ENCODE measurements around the gene CD19. TPM values are rescaled to one million over a fixed set of nuclear protein-coding genes. Genes with fewer than 3 reads are reported as not detected.

The CD19 gene
- total RNA-seq, 1 experiment from 2014 or later, result not detected

GRCh38 chr16:28935346-28935745, 3.6 kb downstream of the CD19 start:
- no peak for DNase-seq (ENCODE audit: low read depth, low spot score)
- ChIA-PET CTCF (interaction anchor here (0.6 kb wide), 1 partner anchor 62 kb away, joined by 3 read pairs; no protein-coding TSS in a partner anchor), POLR2A (no interaction called here)
- no peak overlapping the region for H3K4me3 ChIP-seq (ENCODE audit: low read depth in 2 of 2, low read length in 2 of 2)
- no peaks in the 10 kb centered on the region for H3K36me3 ChIP-seq (ENCODE audit: control insufficient read depth, insufficient read depth, low read length)
- no peaks in the 10 kb centered on the region for H3K4me1 ChIP-seq (ENCODE audit: control insufficient read depth, insufficient read depth, low read length)
- H3K27ac ChIP-seq (ENCODE audit: low read length), result no peak overlapping the region
- no peaks in the 10 kb centered on the region for H3K27me3 ChIP-seq (ENCODE audit: control insufficient read depth, insufficient read depth, low read length)
- BruUV-seq (replicated peaks), result no TSS peak
- ATAC-seq, result no peak
- in situ Hi-C loops (cut with HindIII; ENCODE audit: low pct_unique_long_range_greater_than_20kb, low sequenced_read_pairs) (no loop called here), intact Hi-C loops (cut with micrococcal nuclease; ENCODE audit: unreplicated experiment) (no loop called here)
- no peaks in the 10 kb centered on the region for H3K9me3 ChIP-seq (ENCODE audit: control insufficient read depth, insufficient read depth, low read depth, low read length)
- TF ChIP-seq TCF7L2 (IDR thresholded peaks at IDR 0.05; ENCODE audit: low read depth, low read length), result no peak
- no peak for TF ChIP-seq REST (IDR thresholded peaks at IDR 0.05; ENCODE audit: insufficient read depth in 1 of 2, low read depth in 2 of 2, low read length in 1 of 2)
- TF ChIP-seq POLR2AphosphoS5 (IDR thresholded peaks at IDR 0.05; ENCODE audit: low read depth, low read length), result no peak
- TF ChIP-seq CTCF (IDR thresholded peaks at IDR 0.05), result no peak
- no peak for TF ChIP-seq SIN3A (IDR thresholded peaks at IDR 0.05; ENCODE audit: borderline replicate concordance, insufficient read depth, low read depth, low read length)

GRCh38 chr16:28935924-28936783, 4.4 kb downstream of the CD19 start:
- in situ Hi-C loops (cut with HindIII; ENCODE audit: low pct_unique_long_range_greater_than_20kb, low sequenced_read_pairs) (no loop called here), intact Hi-C loops (cut with micrococcal nuclease; ENCODE audit: unreplicated experiment) (no loop called here)
- Histone ChIP-seq H3K27me3 (ENCODE audit: control insufficient read depth, insufficient read depth, low read length) (no peaks in the 10 kb centered on the region), H3K36me3 (ENCODE audit: control insufficient read depth, insufficient read depth, low read length) (no peaks in the 10 kb centered on the region), H3K4me1 (ENCODE audit: control insufficient read depth, insufficient read depth, low read length) (no peaks in the 10 kb centered on the region), H3K9me3 (ENCODE audit: control insufficient read depth, insufficient read depth, low read depth, low read length) (no peaks in the 10 kb centered on the region), H3K27ac (ENCODE audit: low read length) (no peak overlapping the region), H3K4me3 (ENCODE audit: low read depth in 2 of 2, low read length in 2 of 2) (peak overlapping the region in 1 of 2 experiments; percentile 23; a peak in 2 of 4 replicates)
- DNase-seq (ENCODE audit: low read depth, low spot score) (no peak), ATAC-seq (peak; percentile 85)
- TF ChIP-seq TCF7L2 (IDR thresholded peaks at IDR 0.05; ENCODE audit: low read depth, low read length) (no peak), POLR2AphosphoS5 (IDR thresholded peaks at IDR 0.05; ENCODE audit: low read depth, low read length) (no peak), REST (IDR thresholded peaks at IDR 0.05; ENCODE audit: insufficient read depth in 1 of 2, low read depth in 2 of 2, low read length in 1 of 2) (no peak), CTCF (IDR thresholded peaks at IDR 0.05) (no peak), SIN3A (IDR thresholded peaks at IDR 0.05; ENCODE audit: borderline replicate concordance, insufficient read depth, low read depth, low read length) (no peak)
- CTCF ChIA-PET, result interaction anchor here (0.6 to 1.0 kb wide), 4 partner anchors 9 to 63 kb away, joined by 3 to 6 read pairs (median 3); no protein-coding TSS in a partner anchor
- BruUV-seq (replicated peaks), result no TSS peak
- POLR2A ChIA-PET, result interaction anchor here (0.6 kb wide), 1 partner anchor 26 kb away, joined by 14 read pairs; no protein-coding TSS in a partner anchor
